ENCODE data around the gene RANBP1.

The RANBP1 gene

GRCh38 chr22:20125201-20126174 is 9.6 kb downstream of the RANBP1 start:
- no peak for DNase-seq

DNA sequence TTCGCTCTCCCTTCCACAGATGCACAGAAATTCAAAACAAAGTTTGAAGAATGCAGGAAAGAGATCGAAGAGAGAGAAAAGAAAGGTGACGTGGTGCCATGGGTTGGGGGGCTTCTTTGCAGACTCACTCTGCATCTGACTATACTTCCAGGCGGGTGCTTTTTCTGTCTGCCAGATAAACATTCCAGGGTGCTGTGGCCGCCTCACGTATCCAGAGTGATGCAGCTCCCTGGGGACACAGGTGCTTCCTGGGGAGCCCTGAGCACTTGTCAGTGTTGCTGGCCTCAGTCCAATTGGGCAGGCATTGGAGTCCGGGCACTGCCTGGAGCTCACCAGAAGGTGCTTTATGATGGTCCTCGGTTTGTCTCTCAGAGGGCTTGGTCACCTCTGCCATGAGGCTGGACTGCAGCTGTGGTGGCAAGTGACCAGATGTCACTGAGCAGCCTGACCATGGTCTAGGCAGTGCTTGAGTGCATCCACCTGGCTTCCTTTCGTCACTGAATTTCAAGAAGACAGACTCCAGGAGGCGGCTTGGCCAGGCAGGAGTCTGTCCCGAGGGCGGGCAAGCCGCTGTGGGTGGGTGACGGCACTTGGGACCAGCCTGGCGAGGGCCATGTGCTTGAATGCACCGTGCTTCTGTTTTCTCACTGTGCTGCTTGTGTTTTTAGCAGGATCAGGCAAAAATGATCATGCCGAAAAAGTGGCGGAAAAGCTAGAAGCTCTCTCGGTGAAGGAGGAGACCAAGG is 10.6 kb downstream of the RANBP1 start:
- DNase-seq: no peak

- DNase-seq: no peak
These were observed 11.5 kb downstream of the RANBP1 start for GRCh38 chr22:20127318-20127868.

GRCh38 chr22:20127869-20128618 is 12.1 kb downstream of the RANBP1 start:
- no peak for DNase-seq

DNA sequence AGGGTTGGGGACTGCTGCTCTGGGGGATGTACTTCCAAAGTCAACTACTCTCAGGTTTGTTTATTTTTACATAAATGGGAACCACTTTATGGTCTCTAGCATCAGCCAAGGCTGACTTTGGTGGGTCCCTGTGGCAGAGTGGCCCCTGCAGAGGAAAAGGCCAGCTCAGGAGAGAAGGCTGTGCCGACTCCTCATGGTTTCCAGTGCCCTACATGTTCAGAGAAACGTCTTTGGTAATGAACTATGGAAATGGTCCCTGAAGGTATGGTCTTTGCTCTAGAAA is 12.7 kb downstream of the RANBP1 start:
- DNase-seq: no peak

GRCh38 chr22:20128902-20129746 is 13.2 kb downstream of the RANBP1 start:
- no peak for DNase-seq

GRCh38 chr22:20129747-20130014 is 13.8 kb downstream of the RANBP1 start:
- no peak for DNase-seq

DNA sequence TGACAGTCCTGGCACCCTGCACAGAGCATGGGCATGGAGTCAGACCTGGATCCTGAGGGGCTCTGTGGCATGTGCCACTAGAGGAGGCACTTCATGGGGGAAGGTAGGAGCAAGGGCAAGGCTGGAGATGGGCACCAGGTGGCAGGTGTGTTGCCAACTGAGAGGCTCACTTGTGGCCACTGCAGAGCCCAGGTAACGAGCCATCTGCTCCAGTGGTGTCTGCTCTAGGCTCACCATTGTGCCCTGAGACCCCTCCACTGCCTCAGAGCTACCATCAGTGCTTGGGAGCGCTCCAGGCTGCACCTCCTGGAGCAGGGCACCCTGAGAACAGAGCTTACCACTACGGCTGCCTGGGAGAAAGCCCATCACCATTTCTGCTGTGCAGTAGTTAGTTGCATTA is 14.4 kb downstream of the RANBP1 start:
- no peak for DNase-seq

DNA sequence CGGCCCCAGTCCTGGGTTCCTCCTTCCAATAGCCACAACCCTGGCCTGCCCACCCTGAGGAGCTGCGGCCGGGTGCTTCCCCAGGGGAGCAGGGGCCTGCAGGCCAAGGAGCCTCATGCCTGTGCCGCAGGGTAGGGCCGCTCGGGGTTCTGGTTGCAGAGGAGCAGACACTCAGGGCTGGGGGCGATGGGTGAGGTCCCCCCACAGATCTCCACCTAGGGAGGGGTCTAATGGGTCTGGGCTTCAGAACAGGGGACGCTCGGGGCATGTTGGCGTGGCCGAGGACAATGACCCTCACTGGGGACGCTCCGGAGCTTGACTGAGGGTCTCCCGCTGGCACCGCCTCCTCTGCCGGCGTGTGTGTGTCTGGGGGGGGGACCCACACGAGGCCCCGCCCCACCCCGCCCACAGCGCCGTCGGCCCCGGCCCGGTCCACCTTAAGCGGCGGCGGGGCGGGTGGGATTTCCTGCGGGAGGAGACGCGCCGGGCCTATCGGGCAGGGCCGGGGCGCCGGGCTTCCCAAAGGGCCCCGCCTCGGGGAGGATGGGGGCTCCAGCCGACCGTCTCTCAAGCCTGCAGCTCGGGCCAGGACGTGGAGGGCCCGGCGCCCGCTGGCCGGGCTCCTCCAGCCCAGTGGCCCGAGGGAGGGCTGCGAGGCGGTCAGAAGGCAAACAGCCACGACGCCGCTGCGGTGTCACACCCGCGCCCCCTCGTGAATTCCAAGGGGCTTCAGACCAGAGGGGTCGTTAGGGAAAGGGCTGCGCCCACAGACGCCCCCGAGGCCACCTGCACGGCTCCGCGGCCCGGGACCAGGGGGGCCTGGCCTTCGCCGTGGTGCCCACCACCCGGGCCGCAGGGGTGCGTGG is 15.1 kb downstream of the RANBP1 start:
- peak; percentile 69 for DNase-seq

- no peak for DNase-seq
These were observed 15.6 kb downstream of the RANBP1 start, which contains the start of gene ZDHHC8 for GRCh38 chr22:20131597-20131858. ZDHHC8 (plus strand) TSS chr22:20131804; CDS start chr22:20131948, 144 bp downstream.

DNA sequence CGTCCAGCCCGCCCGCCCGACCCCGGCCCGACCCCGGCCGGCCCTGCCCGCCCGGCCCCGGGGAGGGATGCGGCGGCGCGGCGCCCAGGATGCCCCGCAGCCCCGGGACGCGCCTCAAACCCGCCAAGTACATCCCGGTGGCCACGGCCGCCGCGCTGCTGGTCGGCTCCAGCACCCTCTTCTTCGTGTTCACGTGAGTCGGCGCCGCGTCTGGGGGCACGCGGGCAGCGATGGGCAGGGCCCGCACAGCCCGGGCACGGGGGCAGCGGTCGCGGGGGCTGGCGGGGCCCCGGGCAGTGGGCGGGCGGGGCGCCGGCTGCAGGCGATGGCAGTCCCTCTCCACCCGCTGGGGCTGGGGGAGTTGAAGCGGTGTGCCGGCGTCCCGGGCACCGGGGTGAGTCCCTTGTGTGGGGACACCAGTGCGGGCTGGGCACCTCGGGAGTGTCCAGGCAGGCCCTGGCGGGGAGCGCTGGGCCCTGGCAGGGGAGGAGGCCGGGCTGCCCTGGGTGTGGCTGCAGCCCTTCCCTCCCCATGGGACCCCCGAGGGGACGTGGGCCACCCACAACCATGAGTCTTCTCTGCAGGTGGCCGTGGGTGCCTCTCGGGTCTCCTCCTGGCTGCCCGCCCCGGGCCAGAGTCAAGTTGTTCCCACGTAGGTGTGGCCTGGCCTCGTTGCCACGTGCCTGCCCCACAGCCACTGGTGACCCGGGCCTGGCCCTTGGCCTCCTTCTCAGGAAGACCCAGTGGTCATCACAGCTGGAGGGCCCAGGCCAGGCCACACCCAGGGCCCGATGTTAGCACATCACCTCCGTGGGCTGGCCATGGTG is 16.2 kb downstream of the RANBP1 start:
- no peak for DNase-seq

DNA sequence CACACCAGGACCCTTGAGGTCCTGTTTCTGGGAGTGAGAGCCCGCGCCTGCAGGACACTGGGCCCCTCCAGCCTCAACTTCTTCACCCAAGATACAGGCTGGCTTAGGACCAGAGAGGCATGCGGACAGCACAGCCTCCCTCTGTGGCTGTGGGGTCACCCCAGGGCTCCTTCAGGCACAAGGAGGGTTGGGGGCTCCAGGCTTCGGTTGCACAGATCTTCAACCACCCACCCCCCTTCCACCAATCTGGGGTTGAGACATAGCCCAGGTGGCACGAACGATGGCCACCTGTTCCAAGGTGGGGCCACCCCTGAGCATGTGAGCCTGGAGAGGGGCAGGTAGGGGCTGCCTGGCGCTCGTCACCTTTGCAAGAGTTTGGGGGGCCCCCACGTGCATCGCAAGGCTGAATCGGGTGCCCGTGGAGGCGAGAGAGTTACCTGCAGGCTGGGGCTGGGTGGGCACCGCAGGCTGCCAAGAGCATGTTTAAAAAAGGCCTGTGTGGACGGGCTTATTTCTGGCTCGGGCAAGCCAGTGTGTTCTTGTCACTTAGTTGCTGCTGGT is 16.9 kb downstream of the RANBP1 start:
- DNase-seq: no peak

GRCh38 chr22:20133930-20134549 is 18.1 kb downstream of the RANBP1 start:
- no peak for DNase-seq

- DNase-seq: no peak
These were observed 19.4 kb downstream of the RANBP1 start for GRCh38 chr22:20135265-20135664.

- DNase-seq: no peak
These were observed 20.1 kb downstream of the RANBP1 start for GRCh38 chr22:20135806-20136602.

DNA sequence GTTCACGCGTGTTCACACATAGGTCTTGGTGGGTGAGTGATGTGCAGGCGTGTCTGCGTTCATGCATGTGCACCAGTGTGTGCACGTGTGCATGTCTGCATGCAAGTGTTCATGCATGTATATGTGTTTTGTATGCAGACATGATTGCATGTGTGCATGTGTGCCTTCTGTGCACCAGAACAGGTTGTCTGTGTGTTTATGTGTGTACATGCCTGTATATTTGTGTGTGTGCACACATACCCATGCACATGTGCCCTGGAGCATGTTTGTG is 20.6 kb downstream of the RANBP1 start:
- DNase-seq: no peak

DNA sequence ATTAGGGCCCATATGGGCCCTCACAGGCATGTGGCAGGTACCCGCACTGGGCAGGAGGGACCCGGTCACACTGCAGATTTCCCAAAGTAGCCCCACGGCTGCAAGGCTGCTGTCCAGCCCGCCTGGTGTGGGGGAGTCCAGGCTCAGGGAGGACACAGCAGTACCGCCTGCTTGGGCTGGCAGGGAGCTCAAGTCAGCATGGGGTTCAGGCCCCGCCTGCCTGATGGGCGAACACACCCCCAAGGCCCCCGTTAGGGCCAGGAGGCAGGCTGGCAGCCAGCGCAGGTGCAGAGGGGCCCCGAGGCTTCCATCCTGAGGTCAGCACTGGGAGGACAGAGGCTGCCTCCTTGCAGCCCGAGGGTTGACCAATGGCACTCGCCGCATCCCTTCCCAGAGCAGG is 21.2 kb downstream of the RANBP1 start:
- no peak for DNase-seq

- no peak for DNase-seq
These were observed 21.9 kb downstream of the RANBP1 start for GRCh38 chr22:20137671-20138416.

DNA sequence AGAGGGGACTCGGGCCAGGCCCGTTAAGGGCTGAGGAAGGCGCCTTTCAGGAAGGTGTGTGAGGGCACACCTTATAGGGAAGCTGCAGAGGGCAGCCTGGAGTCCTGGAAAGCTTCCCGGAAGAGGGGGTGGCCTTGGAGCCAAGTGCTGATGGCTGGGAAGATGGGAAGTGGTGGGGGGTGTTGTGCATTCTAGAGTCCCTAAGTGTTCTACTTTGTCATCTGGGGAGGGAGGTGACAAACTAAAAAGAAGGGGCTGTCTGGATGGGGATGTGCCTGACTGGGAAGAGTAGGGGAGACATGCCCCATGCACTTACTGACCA is 22.5 kb downstream of the RANBP1 start:
- DNase-seq: no peak
